H1 (cell line): ENCODE data around the gene NRSN2. TPM values are rescaled to one million over a fixed set of nuclear protein-coding genes. Genes with fewer than 3 reads are reported as not detected.

ENCODE experiments used
- CTCF ChIA-PET: fragments of 300-600 bp; sonication (Branson Sonifier 250); formaldehyde crosslinking; loops from one replicate; lab custom pipeline; 2021; ENCODE audit not compliant: partially characterized antibody; lab: Charles Lee
- POLR2A ChIA-PET: fragments of 300-600 bp; sonication (Branson Sonifier 250); formaldehyde crosslinking; loops from one replicate; lab custom pipeline; 2021; ENCODE audit warnings: inconsistent platforms; ENCODE audit not compliant: partially characterized antibody; lab: Charles Lee
- DNase-seq, 2 experiments: peaks; one replicate each; pipeline versions ENCODE4 v3.0.0 to v3.0.0-alpha.2; 2010 to 2022; ENCODE audit warnings: low spot score in 2 of 2, low read depth in 1 of 2, mixed read lengths in 1 of 2
- FAIRE-seq: peaks from 2 replicates; lab custom pipeline; 2011; peaks lifted over from hg19 to GRCh38; lab: Jason Lieb, UNC
- H2AFZ ChIP-seq: 2 replicates; pipeline ENCODE4 v1.8.1; 2012; ENCODE audit warnings: low read length, inconsistent platforms
- H2AK5ac ChIP-seq: 2 replicates; pipeline ENCODE4 v1.6.1; 2013; ENCODE audit warnings: low read depth, low read length
- H2BK120ac ChIP-seq: replicated peaks from 2 replicates; pipeline ENCODE3; 2013; ENCODE audit warnings: low read depth, low read length, inconsistent platforms
- H2BK12ac ChIP-seq: 2 replicates; pipeline ENCODE4 v1.6.1; 2013; ENCODE audit warnings: low read depth, low read length
- H2BK15ac ChIP-seq: 2 replicates; pipeline ENCODE4 v1.6.1; 2013; ENCODE audit warnings: low read length
- H2BK20ac ChIP-seq: 2 replicates; pipeline ENCODE4 v1.6.1; 2013; ENCODE audit warnings: low read length
- H2BK5ac ChIP-seq: 2 replicates; pipeline ENCODE4 v1.6.1; 2013; ENCODE audit warnings: low read depth, low read length
- H3K14ac ChIP-seq: 2 replicates; pipeline ENCODE4 v1.6.1; 2013; ENCODE audit warnings: inconsistent platforms; ENCODE audit not compliant: insufficient read length
- H3K18ac ChIP-seq: 2 replicates; pipeline ENCODE4 v1.6.1; 2013; ENCODE audit warnings: low read length; ENCODE audit errors: extremely low read depth
- H3K23ac ChIP-seq: 2 replicates; pipeline ENCODE4 v1.6.1; 2013; ENCODE audit warnings: inconsistent platforms; ENCODE audit not compliant: insufficient read length
- H3K23me2 ChIP-seq: 2 replicates; pipeline ENCODE4 v1.6.1; 2013; ENCODE audit warnings: low read depth, low read length
- H3K27ac ChIP-seq: 2 replicates; pipeline ENCODE4 v1.6.1; 2011; ENCODE audit warnings: low read depth, low read length, inconsistent platforms
- H3K27me3 ChIP-seq, 4 experiments: replicated peaks in 1 of 4; 1 replicate in 1 of 4; 2 replicates in 3 of 4; pipeline versions ENCODE4 v1.6.1 to v1.8.1; 2011 to 2013; ENCODE audit warnings: low read length in 3 of 4, mild to moderate bottlenecking in 3 of 4, inconsistent platforms in 2 of 4, mixed read lengths in 2 of 4, moderate library complexity in 1 of 4; ENCODE audit not compliant: control insufficient read depth in 3 of 4, insufficient read depth in 3 of 4; ENCODE audit errors: extremely low read depth in 1 of 4
- H3K36me3 ChIP-seq, 4 experiments: 2 replicates each; pipeline versions ENCODE4 v1.6.1 to v1.8.1; 2011 to 2013; ENCODE audit warnings: mild to moderate bottlenecking in 4 of 4, low read length in 3 of 4, moderate library complexity in 2 of 4, control low read depth in 1 of 4, inconsistent platforms in 1 of 4; ENCODE audit not compliant: insufficient read depth in 4 of 4, control insufficient read depth in 2 of 4
- H3K4ac ChIP-seq: replicated peaks from 2 replicates; pipeline ENCODE3; 2013; ENCODE audit warnings: low read length, low read depth, mixed read lengths, inconsistent platforms; ENCODE audit not compliant: insufficient read length
- H3K4me1 ChIP-seq, 4 experiments: replicated peaks in 1 of 4; 1 replicate in 1 of 4; 2 replicates in 3 of 4; pipeline versions ENCODE4 v1.6.1 to v1.8.1; 2011 to 2013; ENCODE audit warnings: low read length in 3 of 4, inconsistent platforms in 2 of 4, mixed read lengths in 1 of 4; ENCODE audit not compliant: insufficient read depth in 4 of 4, control insufficient read depth in 3 of 4
- H3K4me2 ChIP-seq, 2 experiments: 2 replicates each; pipeline versions ENCODE4 v1.6.1 to v1.8.1; 2011 to 2013; ENCODE audit warnings: low read depth in 2 of 2, low read length in 2 of 2, control low read depth in 1 of 2, inconsistent platforms in 1 of 2, mild to moderate bottlenecking in 1 of 2; ENCODE audit not compliant: insufficient read depth in 1 of 2
- H3K4me3 ChIP-seq, 4 experiments: fragments of 200-600, 300-600 bp in 1 of 4; sonication (generic), shearing (Covaris generic), sonication (Bioruptor Twin) in 1 of 4; 2 replicates each; pipeline versions ENCODE4 v1.5.1 to v1.8.1; 2011 to 2016; ENCODE audit warnings: low read length in 4 of 4, low read depth in 3 of 4, control low read depth in 2 of 4, inconsistent platforms in 2 of 4, mild to moderate bottlenecking in 2 of 4, mixed read lengths in 1 of 4, moderate library complexity in 1 of 4; ENCODE audit not compliant: insufficient read depth in 2 of 4; ENCODE audit errors: extremely low read depth in 1 of 4
- H3K56ac ChIP-seq: replicated peaks from 2 replicates; pipeline ENCODE3; 2013; ENCODE audit warnings: low read depth, mild to moderate bottlenecking, mixed read lengths, low read length, inconsistent platforms; ENCODE audit not compliant: insufficient read length
- H3K79me1 ChIP-seq: 2 replicates; pipeline ENCODE4 v1.6.1; 2013; ENCODE audit warnings: low read depth, low read length, control low read depth
- H3K79me2 ChIP-seq, 2 experiments: 2 replicates each; pipeline versions ENCODE4 v1.6.1 to v1.8.1; 2012 to 2013; ENCODE audit warnings: low read length in 2 of 2, mild to moderate bottlenecking in 2 of 2, inconsistent platforms in 1 of 2; ENCODE audit not compliant: insufficient read depth in 2 of 2, control insufficient read depth in 1 of 2
- H3K9ac ChIP-seq, 4 experiments: replicated peaks in 1 of 4; 1 replicate in 1 of 4; 2 replicates in 3 of 4; pipeline versions ENCODE4 v1.6.1 to v1.8.1; 2011 to 2013; ENCODE audit warnings: low read depth in 3 of 4, low read length in 3 of 4, control low read depth in 2 of 4, mild to moderate bottlenecking in 2 of 4, moderate library complexity in 2 of 4, inconsistent platforms in 1 of 4; ENCODE audit errors: extremely low read depth in 1 of 4
- H3K9me3 ChIP-seq, 2 experiments: 2 replicates each; pipeline versions ENCODE4 v1.6.1 to v1.8.1; 2012 to 2013; ENCODE audit warnings: mild to moderate bottlenecking in 2 of 2, moderate library complexity in 2 of 2, control low read depth in 1 of 2, inconsistent platforms in 1 of 2, low read depth in 1 of 2, low read length in 1 of 2, mixed read lengths in 1 of 2; ENCODE audit not compliant: insufficient read depth in 2 of 2
- H4K20me1 ChIP-seq, 2 experiments: replicated peaks in 1 of 2; 2 replicates each; pipeline versions ENCODE3 to v1.8.1; 2011 to 2013; ENCODE audit warnings: inconsistent platforms in 2 of 2, low read length in 2 of 2, mild to moderate bottlenecking in 1 of 2; ENCODE audit not compliant: insufficient read depth in 2 of 2, control insufficient read depth in 1 of 2
- H4K5ac ChIP-seq: 2 replicates; pipeline ENCODE4 v1.6.1; 2013; ENCODE audit warnings: low read length, low read depth, mixed read lengths, inconsistent platforms; ENCODE audit not compliant: insufficient read length
- H4K8ac ChIP-seq: 2 replicates; pipeline ENCODE4 v1.8.0; 2013; ENCODE audit warnings: mild to moderate bottlenecking, moderate library complexity, low read length, inconsistent platforms; ENCODE audit not compliant: insufficient read depth; ENCODE audit errors: extremely low read depth
- H4K91ac ChIP-seq: replicated peaks from 2 replicates; pipeline ENCODE3; 2013; ENCODE audit warnings: low read length, mixed read lengths, inconsistent platforms; ENCODE audit not compliant: insufficient read length
- CTBP2 ChIP-seq: IDR thresholded peaks from 2 replicates; pipeline ENCODE4 v1.7.0; 2011; ENCODE audit warnings: borderline replicate concordance, mild to moderate bottlenecking, moderate library complexity, mixed read lengths, low read length; ENCODE audit not compliant: insufficient read depth, insufficient read length
- WGBS, 2 experiments: shearing (Covaris generic) in 1 of 2; methylation state at CpG; one replicate each; pipeline versions ENCODE4 v1.1.6 to v1.1.7; 2013 to 2015; ENCODE audit warnings: low lambda C conversion rate in 2 of 2, mixed read lengths in 2 of 2, inconsistent platforms in 1 of 2, low coverage in 1 of 2, missing lambda C conversion rate in 1 of 2; ENCODE audit not compliant: insufficient replicate concordance in 2 of 2, insufficient coverage in 1 of 2, insufficient read length in 1 of 2; ENCODE audit errors: extremely low coverage in 1 of 2, missing lambda C conversion rate in 1 of 2; 5-methylcytosine and 5-hydroxymethylcytosine counted together
- polyA plus RNA-seq, 7 experiments: library from polyadenylated mRNA; depleted of rRNA in 3 of 7; stranded (reverse) in 5 of 7; unstranded in 2 of 7; fragments of >200 nt in 5 of 7; fragments of 200-250 nt in 2 of 7; gene quantifications; 1 replicate in 5 of 7; 2 replicates in 1 of 7; 4 replicates in 1 of 7; pipeline versions ENCODE4 v1.2.1 to v1.2.3, GENCODE V29; 2011 to 2013; ENCODE audit warnings: missing spikeins in 2 of 7, mixed read lengths in 2 of 7
- total RNA-seq: library from RNA; stranded (reverse); fragmentation: NEBNext Ultra II Directional; extraction: Animal tissue kit (Norgen Biotek cat#: 25700); gene quantifications from 2 replicates; pipeline ENCODE4 v1.2.1, GENCODE V29; 2021

The NRSN2 gene
- total and polyA plus RNA-seq, 2 of the 8 experiments (the other 6 are each of a cell fraction or from before 2014, with no cell fraction given) = 19.4 to 33.3 TPM

DNA sequence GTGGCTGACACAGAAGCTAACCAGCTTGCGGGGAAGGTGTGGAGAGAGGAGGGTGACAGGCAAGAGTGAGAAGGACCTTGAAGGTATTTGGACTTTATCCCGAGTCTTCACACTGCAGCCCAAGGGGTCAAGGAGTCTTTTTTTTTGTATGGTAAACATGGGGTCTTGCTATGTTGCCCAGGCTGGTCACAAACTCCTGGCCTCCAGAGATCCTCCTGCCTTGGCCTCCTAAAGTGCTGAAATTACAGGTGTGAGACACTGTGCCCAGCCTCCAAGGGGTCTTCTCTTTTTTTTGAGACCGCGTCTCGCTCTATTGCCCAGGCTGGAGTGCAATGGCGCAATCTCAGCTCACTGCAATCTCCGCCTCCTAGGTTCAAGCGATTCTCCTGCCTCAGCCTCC is 12.3 kb upstream of the NRSN2 start:
- Histone ChIP-seq H2BK5ac (no peak overlapping the region), H2AFZ (no peak overlapping the region), H2AK5ac (no peak overlapping the region), H2BK15ac (no peak overlapping the region), H3K27ac (no peak overlapping the region), H3K4me1 (peaks cover 0 to 9% (median 7%) of the 10 kb centered on the region in 4 experiments; a peak in 5 of 7 replicates), H3K4me2 (no peak overlapping the region), H3K4ac (no peak overlapping the region), H3K14ac (no peak overlapping the region), H2BK12ac (no peak overlapping the region), H4K8ac (no peak overlapping the region), H3K56ac (no peak overlapping the region), H2BK20ac (no peak overlapping the region), H3K18ac (no peak overlapping the region), H3K79me2 (peaks cover 0 to under 1% of the 10 kb centered on the region in 2 experiments; a peak in 2 of 4 replicates), H3K79me1 (peaks cover 4% of the 10 kb centered on the region), H3K36me3 (no peaks in the 10 kb centered on the region), H2BK120ac (no peak overlapping the region), H4K20me1 (peaks cover 8 to 11% of the 10 kb centered on the region in 2 experiments), H4K91ac (no peak overlapping the region), H3K23ac (no peak overlapping the region), H3K4me3 (no peak overlapping the region), H3K9me3 (no peaks in the 10 kb centered on the region), H4K5ac (no peak overlapping the region), H3K23me2 (no peaks in the 10 kb centered on the region), H3K9ac (no peak overlapping the region), H3K27me3 (peaks cover 0 to 4% (median 2%) of the 10 kb centered on the region in 4 experiments; a peak in 1 of 7 replicates)
- ChIA-PET POLR2A (interaction anchor here (1.2 to 2.8 kb wide), 3 partner anchors 11 to 55 kb away, joined by 3 to 9 read pairs (median 7); partner anchors contain the start of gene NRSN2), CTCF (interaction anchor here (0.9 to 5.9 kb wide), 5 partner anchors 28 to 126 kb away, joined by 3 to 45 read pairs (median 4); no protein-coding TSS in a partner anchor)
- TF ChIP-seq CTBP2 = no peak
- DNase-seq = no peak
- 93% methylated on average over 8 of the region's 8 CpGs; no CpG with 5 or more reads in 1 of the 2 experiments for WGBS, 2 experiments
- FAIRE-seq = no peak
